HG03039 (cell line): Measurements from ENCODE around the gene DST.
"Not testable (repeated sequence)": the region's sequence is repeated elsewhere in the genome, so short reads cannot be mapped to it uniquely, and the experiment has no call there.

Source experiments
- ATAC-seq: cut with Tn5 transposase; IDR thresholded peaks from one replicate; pipeline ENCODE4 v1.9.1; 2021; ENCODE audit warnings: mild to moderate bottlenecking, moderate library complexity; ENCODE audit not compliant: unreplicated experiment

DST gene

GRCh38 chr6:56518995-56519767 is 123.5 kb downstream of the DST start:
- no peak for ATAC-seq

DNA sequence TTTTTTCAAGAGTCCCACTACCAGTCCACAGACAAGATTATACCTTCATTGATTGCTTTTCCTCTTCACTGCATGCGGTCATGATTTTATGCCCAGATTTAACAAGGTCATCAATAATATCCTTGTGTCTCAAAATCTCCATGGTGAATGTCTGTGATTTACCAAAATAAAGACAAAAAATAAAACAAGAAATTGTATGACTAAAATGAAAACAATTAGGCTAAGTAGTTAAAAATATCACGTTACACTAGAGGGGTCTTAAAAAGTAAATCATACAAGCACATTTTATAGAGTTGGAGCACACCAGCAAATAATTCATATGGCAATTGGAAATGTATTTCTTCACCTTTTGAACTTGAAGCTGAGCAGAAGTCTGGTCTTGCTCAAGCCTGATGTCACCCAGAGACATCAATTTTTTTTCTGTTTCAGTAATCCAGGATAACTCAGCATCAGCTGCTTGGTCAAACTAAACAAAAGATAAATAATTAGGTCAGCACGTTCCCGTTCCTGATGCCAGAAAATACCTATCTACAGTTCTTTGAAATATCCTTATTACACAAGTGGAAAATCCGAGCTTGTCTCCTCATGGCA is 125.4 kb downstream of the DST start:
- no peak for ATAC-seq

GRCh38 chr6:56516003-56516402 is 126.7 kb downstream of the DST start:
- ATAC-seq = no peak

DNA sequence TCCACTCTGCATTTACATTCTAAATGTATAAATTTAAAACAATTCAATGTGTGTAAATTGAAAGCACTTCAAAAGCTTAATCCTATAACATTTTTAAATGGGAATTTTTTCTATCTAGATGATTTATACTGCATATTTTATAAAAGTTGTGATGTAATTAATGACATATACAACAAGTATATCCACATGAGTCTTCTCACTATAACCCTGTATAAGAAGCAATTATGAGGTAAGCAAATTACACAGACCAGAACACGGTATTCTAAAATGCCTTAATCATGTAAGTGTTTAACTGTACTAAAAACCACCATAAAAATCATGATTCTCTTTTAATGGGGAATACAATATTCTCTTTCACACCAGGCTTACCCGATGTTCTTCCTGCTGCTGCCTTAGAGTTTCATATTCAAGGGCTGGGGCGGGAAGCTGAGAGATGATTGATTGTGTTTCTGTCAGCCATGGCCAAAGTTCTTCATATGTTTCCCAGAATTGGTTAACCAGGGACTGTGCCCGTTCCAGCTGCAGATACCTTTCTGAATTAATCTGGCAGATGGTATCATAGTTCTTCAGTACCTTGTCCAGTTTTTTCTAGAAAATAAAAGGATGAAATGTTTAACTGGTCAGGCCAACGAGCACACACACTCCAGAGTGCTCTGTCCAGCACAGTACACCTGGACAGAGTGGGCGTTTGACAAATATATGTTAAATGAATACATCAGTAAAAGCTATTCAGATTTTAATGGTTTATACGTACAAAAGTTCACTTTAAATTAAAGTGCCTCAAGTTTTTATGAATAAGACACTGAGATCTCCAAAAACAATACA is 127.4 kb downstream of the DST start:
- ATAC-seq = no peak

DNA sequence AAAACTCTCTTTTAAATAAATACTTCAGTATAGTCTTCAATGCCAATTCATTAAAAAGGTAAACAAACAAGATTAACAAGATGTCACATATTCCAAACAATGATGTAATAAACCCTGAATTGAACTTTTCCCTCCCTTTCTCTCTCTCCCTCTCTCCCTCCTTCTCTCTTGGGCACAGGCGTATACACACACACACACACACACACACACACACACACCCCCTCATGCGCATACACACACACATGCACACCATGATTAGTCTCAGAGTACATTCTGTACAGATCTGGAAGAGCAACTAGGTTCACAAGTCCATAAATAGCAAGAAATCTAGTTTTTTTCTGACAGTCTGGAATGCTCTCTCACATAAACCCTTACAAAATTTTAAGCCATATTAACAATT is 128.3 kb downstream of the DST start:
- no peak for ATAC-seq

DNA sequence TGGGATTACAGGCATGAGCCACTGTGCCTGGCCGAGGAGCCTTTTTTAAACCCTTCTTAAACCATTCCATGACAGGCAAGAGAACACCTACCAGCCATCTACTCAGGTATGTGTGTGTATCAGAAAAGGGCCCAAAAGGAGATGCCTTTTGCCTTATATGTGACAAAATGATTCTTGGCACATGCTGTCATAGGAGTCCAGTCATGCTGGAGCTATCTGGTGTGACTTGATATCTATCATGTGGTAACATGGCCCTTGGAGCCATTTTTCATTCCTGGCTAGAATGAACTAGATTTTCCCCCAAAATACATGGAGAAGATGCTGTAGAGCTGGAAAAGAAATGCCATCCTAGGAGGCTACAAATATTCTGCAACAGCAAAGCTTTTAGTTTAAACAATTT is 129.1 kb downstream of the DST start:
- ATAC-seq = no peak

DNA sequence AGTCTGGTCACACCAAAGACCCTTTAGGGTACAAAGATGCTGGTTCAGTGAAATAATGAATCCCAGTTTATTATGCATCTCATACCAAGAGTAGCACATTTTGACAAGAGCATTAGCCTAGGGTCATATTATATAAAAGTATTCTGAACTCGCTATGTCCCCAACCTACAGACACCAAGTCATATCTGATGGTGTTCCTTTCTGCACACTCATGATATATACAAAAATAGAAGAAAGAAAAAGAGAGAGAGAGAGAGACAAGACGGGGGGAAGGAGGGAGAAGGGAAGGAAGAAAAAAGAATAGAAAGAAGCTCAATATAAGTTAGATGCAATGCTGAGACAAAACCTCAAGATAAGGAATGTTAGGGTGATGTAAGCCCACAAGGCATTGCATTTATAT is 131.1 kb downstream of the DST start:
- ATAC-seq = no peak

- no peak for ATAC-seq
Observed at GRCh38 chr6:56510984-56511531, 131.6 kb downstream of the DST start.

DNA sequence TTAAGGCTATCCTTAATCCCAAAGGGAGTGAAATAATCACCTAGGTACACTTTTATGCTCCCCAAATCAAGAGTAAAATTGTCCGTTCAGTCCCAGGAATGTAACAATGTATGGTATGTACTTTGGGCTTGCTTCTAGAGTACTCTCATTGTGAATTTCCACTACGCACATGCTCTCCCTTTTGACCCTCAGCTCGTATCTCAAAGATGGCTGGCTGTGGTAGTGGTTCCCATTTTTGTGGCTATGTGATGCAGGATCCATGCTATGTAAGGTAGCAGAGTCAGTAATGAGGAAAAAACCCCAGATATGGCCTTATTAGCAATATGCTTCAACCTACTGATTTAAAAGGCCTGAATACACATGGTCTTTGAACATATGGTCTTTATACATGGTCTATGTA is 133.7 kb downstream of the DST start:
- ATAC-seq = no peak

DNA sequence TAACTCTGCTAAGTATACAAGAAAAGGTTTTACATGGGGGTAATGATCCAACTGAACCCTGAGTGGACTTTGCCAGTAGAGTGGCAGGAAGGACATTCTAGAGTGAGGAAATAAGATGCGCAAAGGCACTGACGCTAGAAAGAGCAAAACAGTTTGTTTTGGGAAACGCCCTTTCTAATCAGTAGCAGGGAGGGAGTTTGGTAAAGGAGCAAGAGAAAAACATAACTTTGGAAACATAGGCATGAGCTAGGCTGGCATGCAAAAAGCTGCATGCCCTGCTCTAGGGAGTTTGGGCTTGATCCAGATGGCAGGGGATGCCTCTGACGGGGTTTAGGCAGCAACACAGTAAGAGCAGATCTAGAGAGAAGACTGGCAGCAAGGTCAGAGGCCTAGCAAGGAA is 135.2 kb downstream of the DST start:
- no peak for ATAC-seq

- ATAC-seq = no peak
Observed at GRCh38 chr6:56505512-56506260, 137.0 kb downstream of the DST start.

DNA sequence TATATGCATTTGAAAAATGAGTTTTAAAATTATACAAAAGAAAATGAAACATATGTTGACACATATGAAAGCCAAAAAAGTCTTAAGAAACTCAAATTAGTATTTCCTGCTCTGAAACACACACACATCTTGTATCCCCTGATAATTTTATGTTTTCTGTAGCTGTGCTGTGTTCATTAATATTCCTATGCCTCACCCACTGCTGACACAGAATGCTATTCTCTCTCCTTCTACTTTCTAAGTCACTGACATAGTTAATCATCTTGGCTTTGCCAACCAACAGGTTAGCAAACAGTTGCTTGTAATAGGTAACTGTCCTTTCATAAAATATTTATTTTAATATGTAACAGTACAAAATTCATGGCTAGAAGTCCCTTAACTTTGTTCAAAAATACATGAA is 140.7 kb downstream of the DST start:
- no peak for ATAC-seq

GRCh38 chr6:56499095-56499494 is 143.6 kb downstream of the DST start:
- no peak for ATAC-seq

DNA sequence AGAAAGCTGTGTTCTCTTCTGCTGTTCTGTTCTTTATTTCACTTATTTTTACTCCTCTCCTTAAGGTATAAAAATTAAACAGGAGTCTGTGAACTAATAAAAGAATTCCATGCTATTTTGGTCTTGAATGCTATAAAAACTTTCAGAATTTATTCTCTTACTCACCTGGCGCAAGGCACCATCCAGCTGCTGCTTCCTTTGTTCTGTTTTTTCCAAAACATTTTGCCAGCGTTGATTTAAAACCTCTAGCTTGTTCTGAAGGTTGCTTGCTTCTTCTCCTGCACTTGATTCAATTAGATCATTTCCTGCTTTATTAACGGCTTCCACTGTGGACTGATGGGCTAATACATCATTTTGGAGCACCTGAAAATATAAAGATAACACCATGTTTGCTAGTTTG is 145.0 kb downstream of the DST start:
- no peak for ATAC-seq

GRCh38 chr6:56497240-56497639 is 145.4 kb downstream of the DST start:
- ATAC-seq = no peak

- ATAC-seq = not testable (repeated sequence)
Observed at GRCh38 chr6:56496650-56497049, 146.0 kb downstream of the DST start.

DNA sequence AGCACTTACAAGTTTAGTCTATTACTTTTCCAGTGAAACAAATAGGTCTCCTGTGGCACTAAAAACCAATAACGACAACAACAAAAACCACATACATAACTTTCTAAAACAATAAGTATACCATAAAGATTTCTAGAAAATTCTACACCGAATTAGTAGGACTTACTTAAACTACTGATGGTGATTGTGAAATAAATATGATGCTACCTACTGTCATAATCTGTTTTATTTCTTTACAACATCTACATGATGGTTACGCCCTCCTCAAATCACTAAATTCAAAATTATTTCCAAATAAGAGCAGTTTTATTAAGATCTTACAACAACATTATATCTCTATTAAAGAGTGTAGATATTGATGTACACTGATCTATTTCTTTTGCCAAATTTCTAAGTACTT is 147.0 kb downstream of the DST start:
- no peak for ATAC-seq

GRCh38 chr6:56491606-56492328 is 150.9 kb downstream of the DST start:
- ATAC-seq = no peak

- no peak for ATAC-seq
Observed at GRCh38 chr6:56490993-56491392, 151.7 kb downstream of the DST start.

DNA sequence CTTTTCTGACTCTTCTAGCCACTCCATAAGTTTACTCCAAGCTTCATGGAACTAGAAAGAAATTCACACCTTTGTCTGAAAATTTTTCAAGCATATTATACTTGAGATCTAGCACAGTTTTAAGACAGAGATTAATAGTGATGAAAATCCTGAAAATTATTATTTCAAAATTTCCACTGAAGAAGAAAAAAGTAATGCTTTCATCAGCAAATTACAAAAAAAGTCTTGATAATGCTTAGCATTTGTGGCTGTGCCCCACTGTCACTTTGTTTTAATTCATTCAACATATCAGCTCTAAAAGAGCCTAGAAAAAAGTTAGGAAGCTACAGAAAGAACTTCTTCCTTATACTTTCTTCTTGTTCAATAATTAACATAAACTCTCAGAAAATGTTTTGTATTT is 153.1 kb downstream of the DST start:
- ATAC-seq = no peak
